Glutamatergic neuron (in vitro differentiated cells): ENCODE results near the gene HSPG2. TPM values are rescaled to one million over a fixed set of nuclear protein-coding genes. Genes with fewer than 3 reads are reported as not detected.

ENCODE experiments used
- DNase-seq: peaks from one replicate; pipeline ENCODE4 v3.0.0; 2022
- H3K27ac Mint-ChIP-seq: one replicate; pipeline ENCODE4 v1.8.0; 2020; ENCODE audit warnings: mild to moderate bottlenecking, mixed read lengths, inconsistent platforms; ENCODE audit not compliant: unreplicated experiment
- H3K27me3 Mint-ChIP-seq: one replicate; pipeline ENCODE4 v1.8.0; 2020; ENCODE audit warnings: mild to moderate bottlenecking, moderate library complexity, mixed read lengths, inconsistent platforms; ENCODE audit not compliant: unreplicated experiment
- H3K36me3 Mint-ChIP-seq: one replicate; pipeline ENCODE4 v1.8.0; 2020; ENCODE audit warnings: mild to moderate bottlenecking, mixed read lengths, inconsistent platforms; ENCODE audit not compliant: unreplicated experiment
- H3K4me1 Mint-ChIP-seq: one replicate; pipeline ENCODE4 v1.8.0; 2020; ENCODE audit warnings: mild to moderate bottlenecking, low read depth, mixed read lengths, inconsistent platforms; ENCODE audit not compliant: unreplicated experiment
- H3K4me3 Mint-ChIP-seq: one replicate; pipeline ENCODE4 v1.8.0; 2020; ENCODE audit warnings: mild to moderate bottlenecking, mixed read lengths, inconsistent platforms; ENCODE audit not compliant: unreplicated experiment
- H3K9me3 Mint-ChIP-seq: one replicate; pipeline ENCODE4 v1.8.0; 2020; ENCODE audit warnings: mild to moderate bottlenecking, moderate library complexity, mixed read lengths, inconsistent platforms; ENCODE audit not compliant: unreplicated experiment
- total RNA-seq: library from RNA; stranded (reverse); fragmentation: NEBNext Ultra II Directional; extraction: Animal tissue kit (Norgen Biotek cat#: 25700); gene quantifications from one replicate; pipeline ENCODE4 v1.2.1, GENCODE V29; 2021; ENCODE audit not compliant: unreplicated experiment
- TF ChIP-seq, protein P1 (sequence below): fragments of 200-600 bp; sonication (generic); IDR thresholded peaks from one replicate; pipeline ENCODE4 v1.5.0; 2021; ENCODE audit not compliant: partially characterized antibody, unreplicated experiment

HSPG2 gene
- total RNA-seq, 1 donor from 2014 or later: 3.3 TPM

DNA sequence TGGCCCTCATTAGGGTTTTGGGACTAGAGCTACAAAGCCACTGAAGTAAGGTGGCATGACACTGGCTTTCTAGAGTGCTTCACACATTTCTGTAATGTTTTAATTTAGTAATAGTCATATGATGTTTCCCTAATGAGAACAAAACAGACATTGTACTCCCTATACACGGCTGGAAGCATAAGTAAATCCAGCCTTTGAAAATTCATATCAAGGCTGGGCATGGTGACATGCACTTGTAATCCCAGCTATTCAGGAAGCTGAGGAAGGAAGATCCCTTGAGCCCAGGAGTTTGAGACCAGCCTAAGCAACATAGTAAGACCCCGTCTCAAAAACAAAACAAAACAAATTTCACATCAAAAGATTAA lies 161.6 kb downstream of the HSPG2 start:
- no peak for DNase-seq
- Mint-ChIP-seq H3K9me3 (no peaks in the 10 kb centered on the region), H3K27me3 (peaks cover 2% of the 10 kb centered on the region), H3K36me3 (no peaks in the 10 kb centered on the region), H3K4me3 (no peak overlapping the region), H3K27ac (no peak overlapping the region), H3K4me1 (no peaks in the 10 kb centered on the region)
- TF ChIP-seq, protein P1, sequence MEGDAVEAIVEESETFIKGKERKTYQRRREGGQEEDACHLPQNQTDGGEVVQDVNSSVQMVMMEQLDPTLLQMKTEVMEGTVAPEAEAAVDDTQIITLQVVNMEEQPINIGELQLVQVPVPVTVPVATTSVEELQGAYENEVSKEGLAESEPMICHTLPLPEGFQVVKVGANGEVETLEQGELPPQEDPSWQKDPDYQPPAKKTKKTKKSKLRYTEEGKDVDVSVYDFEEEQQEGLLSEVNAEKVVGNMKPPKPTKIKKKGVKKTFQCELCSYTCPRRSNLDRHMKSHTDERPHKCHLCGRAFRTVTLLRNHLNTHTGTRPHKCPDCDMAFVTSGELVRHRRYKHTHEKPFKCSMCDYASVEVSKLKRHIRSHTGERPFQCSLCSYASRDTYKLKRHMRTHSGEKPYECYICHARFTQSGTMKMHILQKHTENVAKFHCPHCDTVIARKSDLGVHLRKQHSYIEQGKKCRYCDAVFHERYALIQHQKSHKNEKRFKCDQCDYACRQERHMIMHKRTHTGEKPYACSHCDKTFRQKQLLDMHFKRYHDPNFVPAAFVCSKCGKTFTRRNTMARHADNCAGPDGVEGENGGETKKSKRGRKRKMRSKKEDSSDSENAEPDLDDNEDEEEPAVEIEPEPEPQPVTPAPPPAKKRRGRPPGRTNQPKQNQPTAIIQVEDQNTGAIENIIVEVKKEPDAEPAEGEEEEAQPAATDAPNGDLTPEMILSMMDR: no peak

DNA sequence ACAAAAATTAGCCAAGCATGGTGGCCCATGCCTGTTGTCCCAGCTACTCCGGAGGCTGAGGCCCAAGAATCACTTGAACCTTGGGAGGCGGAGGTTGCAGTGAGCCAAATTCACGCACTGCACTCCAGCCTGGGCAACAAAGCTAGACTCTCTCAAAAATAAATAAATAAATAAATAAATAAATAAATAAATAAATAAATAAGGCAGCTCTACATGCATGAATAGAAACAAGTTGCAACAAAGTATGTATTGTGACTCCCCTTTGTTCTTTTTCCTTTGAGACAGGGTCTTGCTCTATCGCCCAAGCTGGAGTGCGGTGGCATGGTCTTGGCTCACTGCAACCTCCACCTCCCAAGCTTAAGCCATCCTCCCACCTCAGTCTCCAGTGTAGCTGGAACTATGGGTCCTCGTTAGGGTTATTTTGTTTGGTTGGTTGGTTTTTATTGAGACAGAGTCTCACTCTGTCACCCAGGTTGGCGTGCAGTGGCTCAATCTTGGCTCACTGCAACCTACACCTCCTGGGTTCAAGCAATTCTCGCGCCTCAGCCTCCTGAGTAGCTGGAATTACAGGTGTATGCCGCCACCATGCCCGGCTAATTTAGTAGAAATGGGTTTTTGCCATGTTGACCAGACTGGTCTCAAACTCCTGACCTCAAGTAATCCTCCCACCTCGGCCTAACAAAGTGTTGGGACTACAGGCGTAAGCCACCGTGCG lies 162.1 kb downstream of the HSPG2 start:
- no peak overlapping the region for H3K4me3 Mint-ChIP-seq
- TF ChIP-seq, protein P1: no peak
- peaks cover 2% of the 10 kb centered on the region for H3K27me3 Mint-ChIP-seq
- H3K36me3 Mint-ChIP-seq: no peaks in the 10 kb centered on the region
- no peaks in the 10 kb centered on the region for H3K4me1 Mint-ChIP-seq
- H3K9me3 Mint-ChIP-seq: no peaks in the 10 kb centered on the region
- no peak for DNase-seq
- H3K27ac Mint-ChIP-seq: no peak overlapping the region

DNA sequence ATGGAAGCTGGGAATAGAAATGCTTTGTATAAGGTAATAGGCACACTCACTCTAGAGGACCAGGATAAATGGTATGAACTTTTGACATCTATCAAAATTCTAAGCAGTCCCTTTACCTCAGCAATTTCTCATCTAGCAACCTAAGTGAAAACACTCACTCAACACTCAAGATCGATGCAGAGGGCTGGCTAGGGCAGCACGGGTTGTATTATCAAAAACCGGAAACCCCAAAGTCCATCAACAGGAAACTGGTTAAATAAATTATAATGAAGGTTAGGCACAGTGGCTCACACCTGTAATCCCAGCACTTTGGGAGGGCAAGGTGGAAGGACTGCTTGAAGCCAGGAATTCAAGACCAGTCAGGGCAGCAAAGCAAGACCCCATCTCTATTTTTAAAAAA lies 163.5 kb downstream of the HSPG2 start:
- Mint-ChIP-seq H3K27ac (no peak overlapping the region), H3K27me3 (peaks cover 2% of the 10 kb centered on the region), H3K9me3 (no peaks in the 10 kb centered on the region), H3K36me3 (no peaks in the 10 kb centered on the region), H3K4me3 (no peak overlapping the region), H3K4me1 (no peaks in the 10 kb centered on the region)
- TF ChIP-seq, protein P1: no peak
- no peak for DNase-seq

Other genes with a start within 250 kb of the HSPG2 start
- gene USP48, start 154.2 kb downstream of the HSPG2 start, total RNA-seq: 78.7 TPM
- gene LDLRAD2, start 125.0 kb downstream of the HSPG2 start, total RNA-seq: not detected
- not detected for gene CELA3B, start 39.7 kb upstream of the HSPG2 start, total RNA-seq
- gene CELA3A, start 64.3 kb upstream of the HSPG2 start, total RNA-seq: not detected
- 283 TPM for gene CDC42, start 115.4 kb upstream of the HSPG2 start, total RNA-seq
- not detected for gene WNT4, start 205.8 kb upstream of the HSPG2 start, total RNA-seq